ENCODE measurements around the gene DAGLA.

GRCh38 chr11:61742391-61742790 lies 62.2 kb downstream of the DAGLA start:
- TF ChIP-seq, protein P1, sequence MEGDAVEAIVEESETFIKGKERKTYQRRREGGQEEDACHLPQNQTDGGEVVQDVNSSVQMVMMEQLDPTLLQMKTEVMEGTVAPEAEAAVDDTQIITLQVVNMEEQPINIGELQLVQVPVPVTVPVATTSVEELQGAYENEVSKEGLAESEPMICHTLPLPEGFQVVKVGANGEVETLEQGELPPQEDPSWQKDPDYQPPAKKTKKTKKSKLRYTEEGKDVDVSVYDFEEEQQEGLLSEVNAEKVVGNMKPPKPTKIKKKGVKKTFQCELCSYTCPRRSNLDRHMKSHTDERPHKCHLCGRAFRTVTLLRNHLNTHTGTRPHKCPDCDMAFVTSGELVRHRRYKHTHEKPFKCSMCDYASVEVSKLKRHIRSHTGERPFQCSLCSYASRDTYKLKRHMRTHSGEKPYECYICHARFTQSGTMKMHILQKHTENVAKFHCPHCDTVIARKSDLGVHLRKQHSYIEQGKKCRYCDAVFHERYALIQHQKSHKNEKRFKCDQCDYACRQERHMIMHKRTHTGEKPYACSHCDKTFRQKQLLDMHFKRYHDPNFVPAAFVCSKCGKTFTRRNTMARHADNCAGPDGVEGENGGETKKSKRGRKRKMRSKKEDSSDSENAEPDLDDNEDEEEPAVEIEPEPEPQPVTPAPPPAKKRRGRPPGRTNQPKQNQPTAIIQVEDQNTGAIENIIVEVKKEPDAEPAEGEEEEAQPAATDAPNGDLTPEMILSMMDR (conservative IDR thresholded peaks at IDR 0.05; ENCODE audit: low read depth, low read length): no peak
- TF ChIP-seq EZH2 (IDR thresholded peaks at IDR 0.05; ENCODE audit: borderline replicate concordance, low read depth, low read length, poor library complexity, severe bottlenecking): no peak
